GM23248 (cell line): ENCODE data around the gene GLS2.

Experiments
- EZH2 ChIP-seq: fragments of 200-600 bp; sonication (generic); IDR thresholded peaks from 2 replicates; pipeline ENCODE4 v1.6.1; 2018; ENCODE audit warnings: antibody characterized with exemption, mild to moderate bottlenecking; ENCODE audit not compliant: insufficient read depth, poor library complexity, severe bottlenecking
- EZH2phosphoT487 ChIP-seq: fragments of 200-600 bp; sonication (generic); IDR thresholded peaks from 2 replicates; pipeline ENCODE4 v1.6.1; 2018; ENCODE audit warnings: antibody characterized with exemption, moderate library complexity, mild to moderate bottlenecking, low read depth; ENCODE audit not compliant: insufficient read depth

GRCh38 chr12:56520048-56520447, 32.1 kb upstream of the GLS2 start:
- TF ChIP-seq EZH2 (no peak), EZH2phosphoT487 (no peak)
